C4-2B (cell line): Measurements from ENCODE around the gene PRKCZ.

Experiments
- CTCF ChIP-seq: fragments of 450-650 bp; conservative IDR thresholded peaks from 2 replicates; pipeline ENCODE4 v1.5.1; 2017; ENCODE audit warnings: mild to moderate bottlenecking
- ZFX ChIP-seq: fragments of 450-650 bp; IDR thresholded peaks from 2 replicates; pipeline ENCODE4 v1.6.1; 2017

- TF ChIP-seq CTCF (no peak), ZFX (no peak)
Measured at GRCh38 chr1:2029561-2029960, 20.6 kb upstream of the PRKCZ start.
